NCI-H526 (cell line): ENCODE measurements around the gene PKMYT1.

Experiments used
- DNase-seq, 2 experiments: peaks; one replicate each; lab custom pipeline; 2025; lab: John Stamatoyannopoulos, UW

The PKMYT1 gene

GRCh38 chr16:2980227-2981176 lies at the start of gene PKMYT1:
PKMYT1 (minus strand) TSS chr16:2980446; CDS start chr16:2979657, 789 bp downstream.
- DNase-seq: peak in 1 of 2 experiments; percentile 90

- DNase-seq: peak in 1 of 2 experiments; percentile 34
Measured at GRCh38 chr16:3029491-3030221, 49.4 kb upstream of the PKMYT1 start.

GRCh38 chr16:3028716-3029319 lies 48.6 kb upstream of the PKMYT1 start:
- no peak for DNase-seq

- DNase-seq: peak; percentile 37 to 87
Measured at GRCh38 chr16:3027983-3028715, 47.9 kb upstream of the PKMYT1 start.

GRCh38 chr16:3027489-3027795 lies 47.2 kb upstream of the PKMYT1 start:
- no peak for DNase-seq

- no peak for DNase-seq
Measured at GRCh38 chr16:3026609-3027488, 46.6 kb upstream of the PKMYT1 start.

GRCh38 chr16:3026003-3026378 lies 45.7 kb upstream of the PKMYT1 start:
- no peak for DNase-seq

- no peak for DNase-seq
Measured at GRCh38 chr16:3025032-3026002, 45.1 kb upstream of the PKMYT1 start.

- DNase-seq: peak; percentile 91 to 97
Measured at GRCh38 chr16:3023669-3024478, 43.6 kb upstream of the PKMYT1 start, which contains the start of the genes HCFC1R1 and THOC6. HCFC1R1 (minus strand) TSS chr16:3023942; CDS start chr16:3023941, 1 bp downstream. THOC6 (plus strand) TSS chr16:3024035; CDS start chr16:3024327, 292 bp downstream.

- DNase-seq: peak in 1 of 2 experiments; percentile 40
Measured at GRCh38 chr16:3023415-3023668, 43.1 kb upstream of the PKMYT1 start.

- no peak for DNase-seq
Measured at GRCh38 chr16:3022684-3023414, 42.6 kb upstream of the PKMYT1 start.

- no peak for DNase-seq
Measured at GRCh38 chr16:3022208-3022683, 42.0 kb upstream of the PKMYT1 start.

- DNase-seq: peak in 1 of 2 experiments; percentile 70
Measured at GRCh38 chr16:3021449-3022207, 41.4 kb upstream of the PKMYT1 start.

GRCh38 chr16:3020604-3021448 lies 40.6 kb upstream of the PKMYT1 start:
- DNase-seq: peak in 1 of 2 experiments; percentile 36

- DNase-seq: peak in 1 of 2 experiments; percentile 79
Measured at GRCh38 chr16:3020247-3020603, 40.0 kb upstream of the PKMYT1 start, which contains the start of gene TNFRSF12A. TNFRSF12A (plus strand) TSS chr16:3020368; CDS start chr16:3020398, 30 bp downstream.

- no peak for DNase-seq
Measured at GRCh38 chr16:3019594-3020246, 39.5 kb upstream of the PKMYT1 start.
